Activated CD4-positive, alpha-beta T cell treated with anti-CD3 and anti-CD28 coated beads, Interleukin-10, Interleukin-2, amounts not matched to agents 100 ng/mL and 50 ng/mL, durations not matched to agents 16 hours and 8 hours (primary cell): ENCODE results near the gene ZNF444.
A peak's percentile ranks its signal among the peaks of the same experiment; 100 is the strongest.

ENCODE experiments used
- DNase-seq: peaks from one replicate; pipeline ENCODE4 v3.0.0-alpha.2; 2020

The ZNF444 gene

GRCh38 chr19:56123266-56123891, 17.7 kb upstream of the ZNF444 start:
- DNase-seq = no peak

GRCh38 chr19:56124578-56124977, 16.5 kb upstream of the ZNF444 start:
- DNase-seq = no peak

GRCh38 chr19:56125806-56126590, 15.1 kb upstream of the ZNF444 start:
- no peak for DNase-seq

GRCh38 chr19:56126983-56127780, 13.9 kb upstream of the ZNF444 start:
- DNase-seq = no peak

GRCh38 chr19:56130006-56130405, 11.1 kb upstream of the ZNF444 start:
- DNase-seq = no peak

- DNase-seq = no peak
Measured at GRCh38 chr19:56131651-56132050, 9.4 kb upstream of the ZNF444 start.

- DNase-seq = no peak
Measured at GRCh38 chr19:56132316-56132822, 8.7 kb upstream of the ZNF444 start.

GRCh38 chr19:56133858-56134653, 7.0 kb upstream of the ZNF444 start:
- no peak for DNase-seq

- no peak for DNase-seq
Measured at GRCh38 chr19:56134654-56134921, 6.5 kb upstream of the ZNF444 start.

- no peak for DNase-seq
Measured at GRCh38 chr19:56136362-56136761, 4.7 kb upstream of the ZNF444 start.

- DNase-seq = no peak
Measured at GRCh38 chr19:56137405-56137804, 3.7 kb upstream of the ZNF444 start.

GRCh38 chr19:56138069-56138468, 3.0 kb upstream of the ZNF444 start:
- no peak for DNase-seq

- DNase-seq = no peak
Measured at GRCh38 chr19:56139847-56140582, 1.1 kb upstream of the ZNF444 start.

GRCh38 chr19:56141417-56141993, 418 bp downstream of the ZNF444 start:
- DNase-seq = no peak

GRCh38 chr19:56142087-56142787, 1.1 kb downstream of the ZNF444 start:
- DNase-seq = no peak

GRCh38 chr19:56142897-56143434, 1.9 kb downstream of the ZNF444 start:
- DNase-seq = no peak

- peak; percentile 16 for DNase-seq
Measured at GRCh38 chr19:56144376-56144775, 3.3 kb downstream of the ZNF444 start.

- no peak for DNase-seq
Measured at GRCh38 chr19:56144831-56145230, 3.7 kb downstream of the ZNF444 start.

- no peak for DNase-seq
Measured at GRCh38 chr19:56145698-56146097, 4.6 kb downstream of the ZNF444 start.

GRCh38 chr19:56146904-56147303, 5.8 kb downstream of the ZNF444 start:
- no peak for DNase-seq

GRCh38 chr19:56147307-56147706, 6.2 kb downstream of the ZNF444 start:
- no peak for DNase-seq
